ENCODE measurements around the gene IL36RN.

Gene IL36RN

DNA sequence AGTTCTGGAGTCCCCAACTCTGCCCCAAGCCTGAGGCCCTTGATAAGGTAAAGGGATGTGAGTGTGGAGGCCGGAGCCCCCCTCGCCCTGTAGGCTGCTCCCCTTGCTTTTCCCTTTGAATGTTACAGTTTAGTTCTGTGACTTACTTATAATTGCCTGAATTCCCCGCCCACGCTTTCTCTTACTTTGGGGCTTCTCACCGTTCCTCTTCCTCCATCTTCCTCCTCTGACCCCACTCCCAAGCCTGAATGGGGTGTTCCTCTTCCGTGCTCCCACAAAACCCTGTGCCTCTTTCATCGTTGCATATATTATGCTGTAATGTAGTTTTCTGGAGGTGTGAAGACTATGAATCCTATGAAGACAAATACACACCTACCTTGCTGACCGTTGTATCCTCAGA, 53.4 kb downstream of the IL36RN start:
- no peak for DNase-seq (ENCODE audit: low spot score)
- TF ChIP-seq, protein P1, sequence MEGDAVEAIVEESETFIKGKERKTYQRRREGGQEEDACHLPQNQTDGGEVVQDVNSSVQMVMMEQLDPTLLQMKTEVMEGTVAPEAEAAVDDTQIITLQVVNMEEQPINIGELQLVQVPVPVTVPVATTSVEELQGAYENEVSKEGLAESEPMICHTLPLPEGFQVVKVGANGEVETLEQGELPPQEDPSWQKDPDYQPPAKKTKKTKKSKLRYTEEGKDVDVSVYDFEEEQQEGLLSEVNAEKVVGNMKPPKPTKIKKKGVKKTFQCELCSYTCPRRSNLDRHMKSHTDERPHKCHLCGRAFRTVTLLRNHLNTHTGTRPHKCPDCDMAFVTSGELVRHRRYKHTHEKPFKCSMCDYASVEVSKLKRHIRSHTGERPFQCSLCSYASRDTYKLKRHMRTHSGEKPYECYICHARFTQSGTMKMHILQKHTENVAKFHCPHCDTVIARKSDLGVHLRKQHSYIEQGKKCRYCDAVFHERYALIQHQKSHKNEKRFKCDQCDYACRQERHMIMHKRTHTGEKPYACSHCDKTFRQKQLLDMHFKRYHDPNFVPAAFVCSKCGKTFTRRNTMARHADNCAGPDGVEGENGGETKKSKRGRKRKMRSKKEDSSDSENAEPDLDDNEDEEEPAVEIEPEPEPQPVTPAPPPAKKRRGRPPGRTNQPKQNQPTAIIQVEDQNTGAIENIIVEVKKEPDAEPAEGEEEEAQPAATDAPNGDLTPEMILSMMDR (conservative IDR thresholded peaks at IDR 0.05; ENCODE audit: low read depth): no peak
- CTCF ChIA-PET: no interaction called here
- no peak overlapping the region for H3K27ac ChIP-seq
- POLR2A ChIA-PET (ENCODE audit: low non-redundant PET): no interaction called here

DNA sequence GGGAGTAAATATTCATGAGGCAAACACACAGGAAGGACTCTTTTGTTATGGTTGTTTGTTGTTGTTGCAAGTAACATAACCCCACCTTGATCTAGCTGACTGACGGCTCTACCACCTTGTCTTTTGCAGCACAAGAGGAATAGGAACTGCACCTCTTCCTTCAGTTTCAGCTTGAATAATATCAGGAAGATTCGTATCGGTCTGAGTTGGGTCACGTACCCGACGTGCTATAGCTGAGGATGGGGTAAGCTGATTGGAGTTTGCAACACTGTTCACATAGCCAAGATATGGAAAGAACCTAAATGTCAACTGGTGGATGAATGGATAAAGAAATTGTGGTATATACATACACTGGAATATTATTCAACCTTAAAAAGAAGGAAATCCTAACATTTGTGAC, 53.9 kb downstream of the IL36RN start:
- ChIA-PET CTCF (no interaction called here), POLR2A (ENCODE audit: low non-redundant PET) (no interaction called here)
- H3K27ac ChIP-seq: no peak overlapping the region
- no peak for DNase-seq (ENCODE audit: low spot score)
- TF ChIP-seq, protein P1 (conservative IDR thresholded peaks at IDR 0.05; ENCODE audit: low read depth): no peak

DNA sequence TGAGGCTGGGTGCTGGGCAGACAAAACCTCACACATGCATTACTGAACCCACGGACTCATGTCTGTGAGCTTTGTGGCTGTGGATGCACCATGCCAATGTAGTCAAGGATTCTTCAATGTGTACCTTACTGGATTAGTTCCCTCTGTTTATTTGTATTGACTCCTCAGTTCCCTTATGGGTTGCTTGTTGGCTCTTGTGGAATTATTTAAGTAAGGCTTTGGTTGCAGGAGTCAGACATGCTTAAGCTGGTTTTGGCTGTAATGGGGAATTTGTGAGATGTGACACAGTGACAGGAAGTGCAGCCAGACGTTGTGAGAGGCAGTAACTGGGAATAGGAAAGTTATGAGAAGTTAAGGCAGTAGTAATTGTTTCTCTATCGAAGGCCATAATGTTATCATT, 54.8 kb downstream of the IL36RN start:
- CTCF ChIA-PET: no interaction called here
- TF ChIP-seq, protein P1 (conservative IDR thresholded peaks at IDR 0.05; ENCODE audit: low read depth): no peak
- POLR2A ChIA-PET (ENCODE audit: low non-redundant PET): no interaction called here

More for the DNA sequence above, 54.8 kb downstream of the IL36RN start:
- no peak for DNase-seq (ENCODE audit: low spot score)
- H3K27ac ChIP-seq: no peak overlapping the region

All from RWPE1 (cell line).